Progenitor cell of endocrine pancreas (in vitro differentiated cells): ENCODE data around the gene BBS9. TPM values are rescaled to one million over a fixed set of nuclear protein-coding genes. Genes with fewer than 3 reads are reported as not detected.

Experiments
- DNase-seq: peaks from one replicate; pipeline ENCODE4 v3.0.0; 2021; ENCODE audit warnings: low spot score; ENCODE audit not compliant: unreplicated experiment
- H3K27ac Mint-ChIP-seq: 2 replicates; pipeline ENCODE4 v1.8.0; 2021; ENCODE audit warnings: mild to moderate bottlenecking, moderate library complexity, mixed read lengths
- H3K27me3 Mint-ChIP-seq: 2 replicates; pipeline ENCODE4 v1.8.0; 2021; ENCODE audit warnings: mixed read lengths
- H3K36me3 Mint-ChIP-seq: 2 replicates; pipeline ENCODE4 v1.8.0; 2022; ENCODE audit warnings: mixed read lengths; ENCODE audit not compliant: insufficient read depth
- H3K4me1 Mint-ChIP-seq: 2 replicates; pipeline ENCODE4 v1.8.0; 2021; ENCODE audit warnings: low read depth, mixed read lengths
- H3K4me3 Mint-ChIP-seq: 2 replicates; pipeline ENCODE4 v1.8.0; 2021; ENCODE audit warnings: low read depth, mild to moderate bottlenecking, moderate library complexity, mixed read lengths
- H3K9me3 Mint-ChIP-seq: 2 replicates; pipeline ENCODE4 v1.8.0; 2021; ENCODE audit warnings: low read depth, mixed read lengths
- CTCF ChIP-seq: fragments of 200-600 bp; sonication (generic); IDR thresholded peaks from one replicate; pipeline ENCODE4 v1.5.0; 2021; ENCODE audit warnings: antibody characterized with exemption, mild to moderate bottlenecking; ENCODE audit not compliant: unreplicated experiment
- total RNA-seq: library from RNA; stranded (reverse); gene quantifications from 2 replicates; pipeline ENCODE4 v1.2.1, GENCODE V29; 2021

Gene BBS9
- total RNA-seq, 1 donor from 2014 or later: 25.5 TPM

- TF ChIP-seq CTCF: no peak
- no peak for DNase-seq
- H3K36me3 Mint-ChIP-seq: no peaks in the 10 kb centered on the region
- H3K27ac Mint-ChIP-seq: no peak overlapping the region
- no peaks in the 10 kb centered on the region for H3K27me3 Mint-ChIP-seq
- H3K4me1 Mint-ChIP-seq: peaks cover 25% of the 10 kb centered on the region
- no peak overlapping the region for H3K4me3 Mint-ChIP-seq
- peaks cover 4% of the 10 kb centered on the region for H3K9me3 Mint-ChIP-seq
These were observed 467.3 kb downstream of the BBS9 start for GRCh38 chr7:33596686-33597085.

- no peaks in the 10 kb centered on the region for H3K36me3 Mint-ChIP-seq
- H3K9me3 Mint-ChIP-seq: peaks cover 4% of the 10 kb centered on the region
- no peaks in the 10 kb centered on the region for H3K27me3 Mint-ChIP-seq
- no peak for TF ChIP-seq CTCF
- no peak overlapping the region for H3K27ac Mint-ChIP-seq
- no peak for DNase-seq
- H3K4me1 Mint-ChIP-seq: peaks cover 20% of the 10 kb centered on the region
- no peak overlapping the region for H3K4me3 Mint-ChIP-seq
These were observed 467.8 kb downstream of the BBS9 start for GRCh38 chr7:33597181-33597580.

GRCh38 chr7:33601101-33601500 lies 471.7 kb downstream of the BBS9 start:
- Mint-ChIP-seq H3K27me3 (no peaks in the 10 kb centered on the region), H3K36me3 (no peaks in the 10 kb centered on the region), H3K4me3 (no peak overlapping the region), H3K4me1 (no peaks in the 10 kb centered on the region), H3K27ac (no peak overlapping the region), H3K9me3 (no peaks in the 10 kb centered on the region)
- DNase-seq: no peak
- no peak for TF ChIP-seq CTCF

GRCh38 chr7:33601884-33602283 lies 472.5 kb downstream of the BBS9 start:
- H3K9me3 Mint-ChIP-seq: no peaks in the 10 kb centered on the region
- TF ChIP-seq CTCF: no peak
- peaks cover 2% of the 10 kb centered on the region for H3K4me1 Mint-ChIP-seq
- no peak overlapping the region for H3K27ac Mint-ChIP-seq
- H3K36me3 Mint-ChIP-seq: no peaks in the 10 kb centered on the region
- H3K27me3 Mint-ChIP-seq: no peaks in the 10 kb centered on the region
- H3K4me3 Mint-ChIP-seq: no peak overlapping the region
- DNase-seq: no peak

GRCh38 chr7:33604056-33604455 lies 474.7 kb downstream of the BBS9 start:
- Mint-ChIP-seq H3K27me3 (no peaks in the 10 kb centered on the region), H3K27ac (no peak overlapping the region), H3K4me1 (peaks cover 4% of the 10 kb centered on the region)

More at GRCh38 chr7:33604056-33604455, 474.7 kb downstream of the BBS9 start:
- TF ChIP-seq CTCF: no peak
- H3K9me3 Mint-ChIP-seq: peaks cover 4% of the 10 kb centered on the region
- no peaks in the 10 kb centered on the region for H3K36me3 Mint-ChIP-seq
- H3K4me3 Mint-ChIP-seq: no peak overlapping the region
- DNase-seq: no peak
